HepG2 (cell line): ENCODE measurements around the gene CAPZA2. TPM values are rescaled to one million over a fixed set of nuclear protein-coding genes. Genes with fewer than 3 reads are reported as not detected.

ENCODE experiments used
- GABPB1 ChIP-seq: IDR thresholded peaks from 2 replicates; pipeline ENCODE4 v1.6.1; 2016; ENCODE audit warnings: mild to moderate bottlenecking, missing genetic modification reagents, moderate library complexity, missing compliant biosample characterization
- GTF3A ChIP-seq: sonication (generic); formaldehyde crosslinking; conservative IDR thresholded peaks from 2 replicates; pipeline ENCODE4 v1.4.0; 2020; ENCODE audit warnings: mild to moderate bottlenecking, missing genetic modification reagents
- MED1 ChIP-seq: sonication (generic); formaldehyde crosslinking; IDR thresholded peaks from 2 replicates; pipeline ENCODE4 v1.4.0; 2020; ENCODE audit warnings: missing genetic modification reagents
- MEIS2 ChIP-seq: sonication (generic); formaldehyde crosslinking; IDR thresholded peaks from 2 replicates; pipeline ENCODE4 v1.9.0; 2021; ENCODE audit warnings: mild to moderate bottlenecking, missing genetic modification reagents
- MYC ChIP-seq: sonication (generic); formaldehyde crosslinking; IDR thresholded peaks from 2 replicates; pipeline ENCODE4 v1.9.0; 2021; ENCODE audit warnings: missing genetic modification reagents, borderline replicate concordance
- NCOA2 ChIP-seq: sonication (generic); formaldehyde crosslinking; IDR thresholded peaks from 2 replicates; pipeline ENCODE4 v1.8.0; 2022; ENCODE audit warnings: inconsistent platforms
- SMAD3 ChIP-seq: sonication (generic); formaldehyde crosslinking; IDR thresholded peaks from 2 replicates; pipeline ENCODE4 v1.4.0; 2020; ENCODE audit warnings: missing genetic modification reagents
- SOX13 ChIP-seq, 3 experiments: fragments of 450-650 bp in 1 of 3; sonication (generic) in 1 of 3; formaldehyde crosslinking in 1 of 3; IDR thresholded peaks in 2 of 3; conservative IDR thresholded peaks in 1 of 3; 2 replicates each; pipeline versions ENCODE4 v1.5.0 to v1.6.1; 2016 to 2020; ENCODE audit warnings: antibody characterized with exemption in 1 of 3, mild to moderate bottlenecking in 1 of 3, missing compliant biosample characterization in 1 of 3, missing genetic modification reagents in 1 of 3, moderate library complexity in 1 of 3
- TBX2 ChIP-seq: sonication (generic); formaldehyde crosslinking; IDR thresholded peaks from 2 replicates; pipeline ENCODE4 v1.5.0; 2020; ENCODE audit warnings: missing genetic modification reagents, mild to moderate bottlenecking, borderline replicate concordance
- THAP11 ChIP-seq: IDR thresholded peaks from 2 replicates; pipeline ENCODE4 v1.6.1; 2016; ENCODE audit warnings: missing biosample characterization, missing genetic modification reagents
- YEATS4 ChIP-seq: sonication (generic); formaldehyde crosslinking; IDR thresholded peaks from 2 replicates; pipeline ENCODE4 v1.4.0; 2020; ENCODE audit warnings: missing genetic modification reagents, borderline replicate concordance
- ZNF878 ChIP-seq: sonication (generic); formaldehyde crosslinking; IDR thresholded peaks from 2 replicates; pipeline ENCODE4 v1.8.1; 2023; ENCODE audit warnings: mild to moderate bottlenecking, missing genetic modification reagents, moderate library complexity
- ZSCAN9 ChIP-seq: IDR thresholded peaks from 2 replicates; pipeline ENCODE4 v1.6.1; 2016; ENCODE audit warnings: borderline replicate concordance
- polyA plus RNA-seq, 8 experiments: library from polyadenylated mRNA; depleted of rRNA in 3 of 8; stranded (reverse) in 7 of 8; unstranded in 1 of 8; fragments of >200 nt; fragmentation: Illumina TruSeq in 4 of 8; extraction: Trizol in 4 of 8; gene quantifications; 2 replicates each; pipeline versions ENCODE4 v1.2.1 to v1.2.3, GENCODE V29; 2011 to 2016; ENCODE audit warnings: low read depth in 4 of 8, missing spikeins in 1 of 8, mixed read lengths in 1 of 8; ENCODE audit not compliant: insufficient read depth in 1 of 8
- total RNA-seq, 5 experiments: library from RNA; depleted of rRNA; stranded (reverse); fragments of >200 nt; fragmentation: Illumina TruSeq; extraction: Trizol; gene quantifications; 2 replicates each; pipeline ENCODE4 v1.2.3, GENCODE V29; 2016; ENCODE audit warnings: low read depth in 1 of 5
- TF ChIP-seq, protein P1 (sequence below): sonication (generic); formaldehyde crosslinking; IDR thresholded peaks from 2 replicates; pipeline ENCODE4 v1.4.0; 2020; ENCODE audit warnings: mild to moderate bottlenecking, missing genetic modification reagents
- TF ChIP-seq, protein P2 (sequence below): sonication (generic); formaldehyde crosslinking; IDR thresholded peaks from 2 replicates; pipeline ENCODE4 v1.5.0; 2020; ENCODE audit warnings: missing genetic modification reagents
- TF ChIP-seq, protein P3 (sequence below): IDR thresholded peaks from 2 replicates; pipeline ENCODE4 v1.6.1; 2018; ENCODE audit warnings: missing genetic modification reagents
- TF ChIP-seq, protein P4 (sequence below): sonication (generic); formaldehyde crosslinking; IDR thresholded peaks from 2 replicates; pipeline ENCODE4 v1.8.1; 2023; ENCODE audit warnings: mild to moderate bottlenecking, inconsistent platforms, moderate library complexity, missing genetic modification reagents, borderline replicate concordance
- TF ChIP-seq, protein P5 (sequence below): sonication (generic); formaldehyde crosslinking; IDR thresholded peaks from 2 replicates; pipeline ENCODE4 v1.4.0; 2020; ENCODE audit warnings: missing genetic modification reagents
- TF ChIP-seq, protein P6 (sequence below): sonication (generic); formaldehyde crosslinking; IDR thresholded peaks from 2 replicates; pipeline ENCODE4 v1.8.0; 2023; ENCODE audit warnings: mild to moderate bottlenecking, missing genetic modification reagents

Gene CAPZA2
- total and polyA plus RNA-seq, 2 of the 13 experiments (the other 11 are each of a cell fraction or from before 2014, with no cell fraction given), result 38.4 to 199 TPM

DNA sequence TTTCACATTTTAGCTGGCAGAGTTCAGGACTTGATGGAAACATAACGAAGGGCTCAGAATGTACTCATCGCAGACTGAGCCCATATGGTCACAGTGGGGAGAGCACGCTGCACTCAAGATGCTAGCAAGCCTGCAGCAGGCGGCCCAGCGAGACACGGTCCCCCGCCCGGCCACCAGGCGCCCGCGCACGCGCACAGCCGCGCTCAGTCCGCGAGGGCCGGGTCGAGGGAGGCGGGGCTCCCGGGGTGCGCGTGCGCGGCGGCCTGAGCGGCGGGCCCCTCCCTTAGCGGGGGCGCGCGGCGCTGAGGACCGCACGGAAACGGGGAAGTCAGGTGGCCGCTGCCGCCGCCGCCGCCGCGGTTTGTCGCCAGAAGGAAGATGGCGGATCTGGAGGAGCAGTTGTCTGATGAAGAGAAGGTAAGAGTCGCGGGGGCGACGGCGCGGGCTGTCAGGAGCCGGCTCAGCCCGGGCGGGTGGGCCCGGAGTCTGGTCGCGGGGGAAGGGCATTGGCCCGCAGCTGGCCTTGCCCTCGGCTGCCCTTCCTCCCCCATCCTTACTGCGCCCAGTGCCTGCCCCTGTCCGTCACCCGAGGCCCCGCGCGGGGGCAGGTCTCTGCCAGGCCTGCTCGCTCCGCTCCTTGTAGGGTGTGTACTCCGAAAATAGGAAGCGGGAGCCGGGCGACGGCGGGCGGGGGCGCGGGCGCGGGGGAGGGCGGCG lies at the start of gene CAPZA2 (continued):
- TF ChIP-seq, protein P1, sequence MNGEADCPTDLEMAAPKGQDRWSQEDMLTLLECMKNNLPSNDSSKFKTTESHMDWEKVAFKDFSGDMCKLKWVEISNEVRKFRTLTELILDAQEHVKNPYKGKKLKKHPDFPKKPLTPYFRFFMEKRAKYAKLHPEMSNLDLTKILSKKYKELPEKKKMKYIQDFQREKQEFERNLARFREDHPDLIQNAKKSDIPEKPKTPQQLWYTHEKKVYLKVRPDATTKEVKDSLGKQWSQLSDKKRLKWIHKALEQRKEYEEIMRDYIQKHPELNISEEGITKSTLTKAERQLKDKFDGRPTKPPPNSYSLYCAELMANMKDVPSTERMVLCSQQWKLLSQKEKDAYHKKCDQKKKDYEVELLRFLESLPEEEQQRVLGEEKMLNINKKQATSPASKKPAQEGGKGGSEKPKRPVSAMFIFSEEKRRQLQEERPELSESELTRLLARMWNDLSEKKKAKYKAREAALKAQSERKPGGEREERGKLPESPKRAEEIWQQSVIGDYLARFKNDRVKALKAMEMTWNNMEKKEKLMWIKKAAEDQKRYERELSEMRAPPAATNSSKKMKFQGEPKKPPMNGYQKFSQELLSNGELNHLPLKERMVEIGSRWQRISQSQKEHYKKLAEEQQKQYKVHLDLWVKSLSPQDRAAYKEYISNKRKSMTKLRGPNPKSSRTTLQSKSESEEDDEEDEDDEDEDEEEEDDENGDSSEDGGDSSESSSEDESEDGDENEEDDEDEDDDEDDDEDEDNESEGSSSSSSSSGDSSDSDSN (CRISPR knock-in tag), result peak; percentile 98
- TF ChIP-seq NCOA2 (CRISPR knock-in tag) (peak; percentile 55; the same call in 1 of the 2 replicates), THAP11 (CRISPR knock-in tag) (peak; percentile 33; the same call in 1 of the 2 replicates), MEIS2 (CRISPR knock-in tag) (peak; percentile 52; the same call in 1 of the 2 replicates), MED1 (peak; percentile 75), GABPB1 (CRISPR knock-in tag) (peak; percentile 81), YEATS4 (peak; percentile 91), MYC (peak; percentile 76), TBX2 (CRISPR knock-in tag) (peak; percentile 44; the same call in 1 of the 2 replicates), SMAD3 (CRISPR knock-in tag) (peak; percentile 30; the same call in 1 of the 2 replicates), SOX13 (IDR thresholded peaks at IDR 0.05) (no peak), SOX13 (CRISPR knock-in tag; conservative IDR thresholded peaks at IDR 0.05 in 1 of 2, IDR thresholded peaks at IDR 0.05 in 1 of 2) (peak in 1 of 2 experiments; percentile 42; a peak in 1 of 4 replicates), ZSCAN9 (CRISPR knock-in tag) (0 out of 2 replicates have a peak, but pooled peaks have one; percentile 36), GTF3A (CRISPR knock-in tag) (no peak), ZNF878 (CRISPR knock-in tag) (no peak)
- TF ChIP-seq, protein P2, sequence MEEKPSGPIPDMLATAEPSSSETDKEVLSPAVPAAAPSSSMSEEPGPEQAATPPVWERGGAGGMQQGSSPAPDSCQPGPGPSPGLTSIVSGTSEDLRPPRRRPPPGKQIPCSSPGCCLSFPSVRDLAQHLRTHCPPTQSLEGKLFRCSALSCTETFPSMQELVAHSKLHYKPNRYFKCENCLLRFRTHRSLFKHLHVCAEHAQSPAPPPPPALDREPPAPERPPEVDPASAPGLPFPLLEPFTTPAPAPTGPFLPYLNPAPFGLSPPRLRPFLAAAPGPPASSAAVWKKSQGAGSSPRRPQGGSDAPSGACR (CRISPR knock-in tag), result 0 out of 2 replicates have a peak, but pooled peaks have one; percentile 41
- TF ChIP-seq, protein P3, sequence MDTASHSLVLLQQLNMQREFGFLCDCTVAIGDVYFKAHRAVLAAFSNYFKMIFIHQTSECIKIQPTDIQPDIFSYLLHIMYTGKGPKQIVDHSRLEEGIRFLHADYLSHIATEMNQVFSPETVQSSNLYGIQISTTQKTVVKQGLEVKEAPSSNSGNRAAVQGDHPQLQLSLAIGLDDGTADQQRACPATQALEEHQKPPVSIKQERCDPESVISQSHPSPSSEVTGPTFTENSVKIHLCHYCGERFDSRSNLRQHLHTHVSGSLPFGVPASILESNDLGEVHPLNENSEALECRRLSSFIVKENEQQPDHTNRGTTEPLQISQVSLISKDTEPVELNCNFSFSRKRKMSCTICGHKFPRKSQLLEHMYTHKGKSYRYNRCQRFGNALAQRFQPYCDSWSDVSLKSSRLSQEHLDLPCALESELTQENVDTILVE (CRISPR knock-in tag), result peak; percentile 56; the same call in 1 of the 2 replicates
- TF ChIP-seq, protein P4, sequence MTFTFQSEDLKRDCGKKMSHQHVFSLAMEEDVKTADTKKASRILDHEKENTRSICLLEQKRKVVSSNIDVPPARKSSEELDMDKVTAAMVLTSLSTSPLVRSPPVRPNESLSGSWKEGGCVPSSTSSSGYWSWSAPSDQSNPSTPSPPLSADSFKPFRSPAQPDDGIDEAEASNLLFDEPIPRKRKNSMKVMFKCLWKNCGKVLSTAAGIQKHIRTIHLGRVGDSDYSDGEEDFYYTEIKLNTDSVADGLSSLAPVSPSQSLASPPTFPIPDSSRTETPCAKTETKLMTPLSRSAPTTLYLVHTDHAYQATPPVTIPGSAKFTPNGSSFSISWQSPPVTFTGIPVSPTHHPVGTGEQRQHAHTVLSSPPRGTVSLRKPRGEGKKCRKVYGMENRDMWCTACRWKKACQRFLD (CRISPR knock-in tag), result peak; percentile 80; the same call in 1 of the 2 replicates
- TF ChIP-seq, protein P5, sequence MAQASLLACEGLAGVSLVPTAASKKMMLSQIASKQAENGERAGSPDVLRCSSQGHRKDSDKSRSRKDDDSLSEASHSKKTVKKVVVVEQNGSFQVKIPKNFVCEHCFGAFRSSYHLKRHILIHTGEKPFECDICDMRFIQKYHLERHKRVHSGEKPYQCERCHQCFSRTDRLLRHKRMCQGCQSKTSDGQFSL (CRISPR knock-in tag), result no peak
- TF ChIP-seq, protein P6, sequence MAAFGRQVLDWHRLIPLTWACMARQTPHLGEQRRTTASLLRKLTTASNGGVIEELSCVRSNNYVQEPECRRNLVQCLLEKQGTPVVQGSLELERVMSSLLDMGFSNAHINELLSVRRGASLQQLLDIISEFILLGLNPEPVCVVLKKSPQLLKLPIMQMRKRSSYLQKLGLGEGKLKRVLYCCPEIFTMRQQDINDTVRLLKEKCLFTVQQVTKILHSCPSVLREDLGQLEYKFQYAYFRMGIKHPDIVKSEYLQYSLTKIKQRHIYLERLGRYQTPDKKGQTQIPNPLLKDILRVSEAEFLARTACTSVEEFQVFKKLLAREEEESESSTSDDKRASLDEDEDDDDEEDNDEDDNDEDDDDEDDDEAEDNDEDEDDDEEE (CRISPR knock-in tag), result 0 out of 2 replicates have a peak, but pooled peaks have one; percentile 37
